ENCODE data around the gene FEV. TPM values are rescaled to one million over a fixed set of nuclear protein-coding genes. Genes with fewer than 3 reads are reported as not detected.

The FEV gene
- polyA plus RNA-seq, 1 donor (not counting 4 experiments of a cell fraction or from before 2014, with no cell fraction given): not detected

- no peak overlapping the region for H3K27ac ChIP-seq (ENCODE audit: control insufficient read depth, insufficient read depth, low read length)
- dilution Hi-C loops (cut with MboI; ENCODE audit: extremely low pct_ligation_motif_present, low sequenced_read_pairs): no loop called here
- no peak for TF ChIP-seq CTCF (optimal IDR thresholded peaks at IDR 0.05 in 1 of 3, IDR thresholded peaks at IDR 0.05 in 1 of 3, conservative IDR thresholded peaks at IDR 0.05 in 1 of 3; ENCODE audit: extremely low read depth in 1 of 3, insufficient read depth in 2 of 3, low read length in 3 of 3)
- TF ChIP-seq EZH2 (IDR thresholded peaks at IDR 0.05; ENCODE audit: low read length): peak; percentile 57
- no peak overlapping the region for H3K4me2 ChIP-seq (ENCODE audit: control insufficient read depth, extremely low read depth, insufficient read depth, low read depth, low read length)
- H3K9me3 ChIP-seq (ENCODE audit: control insufficient read depth, low read depth, low read length): no peaks in the 10 kb centered on the region
- H2AFZ ChIP-seq (ENCODE audit: control insufficient read depth, low read length): no peak overlapping the region
- no peaks in the 10 kb centered on the region for H3K79me2 ChIP-seq (ENCODE audit: control insufficient read depth, insufficient read depth, low read length)
- no peak overlapping the region for H3K4me3 ChIP-seq (ENCODE audit: control insufficient read depth in 2 of 3, extremely low read depth in 1 of 3, insufficient read depth in 2 of 3, low read depth in 1 of 3, low read length in 3 of 3)
- H3K27me3 ChIP-seq (ENCODE audit: control insufficient read depth, extremely low read depth, insufficient read depth, low read length): peaks cover 97% of the 10 kb centered on the region
- no peaks in the 10 kb centered on the region for H3K36me3 ChIP-seq (ENCODE audit: control insufficient read depth in 2 of 2, extremely low read depth in 1 of 2, insufficient read depth in 2 of 2, low read length in 2 of 2)
- H3K4me1 ChIP-seq (ENCODE audit: control insufficient read depth, extremely low read depth, insufficient read depth, low read length): peaks cover 8% of the 10 kb centered on the region
- H3K9me1 ChIP-seq (ENCODE audit: control insufficient read depth, extremely low read depth, insufficient read depth, low read length): no peaks in the 10 kb centered on the region
- no peak overlapping the region for H3K9ac ChIP-seq (ENCODE audit: control insufficient read depth, extremely low read depth, insufficient read depth, low read length)
- FAIRE-seq (peak; percentile 34), DNase-seq (ENCODE audit: low read depth, low spot score) (no peak)
- no peaks in the 10 kb centered on the region for H4K20me1 ChIP-seq (ENCODE audit: control insufficient read depth, extremely low read depth, insufficient read depth, low read length)
Observed at GRCh38 chr2:218991674-218992168, 6.7 kb upstream of the FEV start.

GRCh38 chr2:218990612-218991011 is 5.6 kb upstream of the FEV start:
- TF ChIP-seq CTCF (optimal IDR thresholded peaks at IDR 0.05 in 1 of 3, IDR thresholded peaks at IDR 0.05 in 1 of 3, conservative IDR thresholded peaks at IDR 0.05 in 1 of 3; ENCODE audit: extremely low read depth in 1 of 3, insufficient read depth in 2 of 3, low read length in 3 of 3): no peak
- no peak for TF ChIP-seq EZH2 (IDR thresholded peaks at IDR 0.05; ENCODE audit: low read length)
- Histone ChIP-seq H3K4me2 (ENCODE audit: control insufficient read depth, extremely low read depth, insufficient read depth, low read depth, low read length) (no peak overlapping the region), H2AFZ (ENCODE audit: control insufficient read depth, low read length) (no peak overlapping the region), H3K36me3 (ENCODE audit: control insufficient read depth in 2 of 2, extremely low read depth in 1 of 2, insufficient read depth in 2 of 2, low read length in 2 of 2) (no peaks in the 10 kb centered on the region), H3K79me2 (ENCODE audit: control insufficient read depth, insufficient read depth, low read length) (no peaks in the 10 kb centered on the region), H3K4me3 (ENCODE audit: control insufficient read depth in 2 of 3, extremely low read depth in 1 of 3, insufficient read depth in 2 of 3, low read depth in 1 of 3, low read length in 3 of 3) (no peak overlapping the region), H3K27ac (ENCODE audit: control insufficient read depth, insufficient read depth, low read length) (no peak overlapping the region), H3K27me3 (ENCODE audit: control insufficient read depth, extremely low read depth, insufficient read depth, low read length) (peaks cover 99% of the 10 kb centered on the region), H3K9me1 (ENCODE audit: control insufficient read depth, extremely low read depth, insufficient read depth, low read length) (no peaks in the 10 kb centered on the region), H4K20me1 (ENCODE audit: control insufficient read depth, extremely low read depth, insufficient read depth, low read length) (no peaks in the 10 kb centered on the region), H3K9ac (ENCODE audit: control insufficient read depth, extremely low read depth, insufficient read depth, low read length) (no peak overlapping the region), H3K9me3 (ENCODE audit: control insufficient read depth, low read depth, low read length) (no peaks in the 10 kb centered on the region), H3K4me1 (ENCODE audit: control insufficient read depth, extremely low read depth, insufficient read depth, low read length) (peaks cover 8% of the 10 kb centered on the region)
- DNase-seq (ENCODE audit: low read depth, low spot score) (no peak), FAIRE-seq (no peak)
- dilution Hi-C loops (cut with MboI; ENCODE audit: extremely low pct_ligation_motif_present, low sequenced_read_pairs): no loop called here

All from keratinocyte (primary cell).